Smooth muscle cell (in vitro differentiated cells): ENCODE results near the gene CGB5. TPM values are rescaled to one million over a fixed set of nuclear protein-coding genes. Genes with fewer than 3 reads are reported as not detected.

Experiments used
- DNase-seq: peaks from one replicate; lab custom pipeline; 2025; ENCODE audit not compliant: unreplicated experiment; lab: John Stamatoyannopoulos, UW
- H2AFZ ChIP-seq: fragments of 200-600 bp; sonication (generic); 2 replicates; pipeline ENCODE4 v1.6.0; 2016; ENCODE audit warnings: antibody characterized with exemption, low read depth, mild to moderate bottlenecking
- H3F3A ChIP-seq: fragments of 200-600 bp; sonication (generic); 2 replicates; pipeline ENCODE4 v1.6.0; 2017; ENCODE audit warnings: antibody characterized with exemption, low read depth
- H3K27ac ChIP-seq: fragments of 200-600 bp; sonication (generic); 2 replicates; pipeline ENCODE4 v1.5.1; 2016; ENCODE audit warnings: low read depth, mild to moderate bottlenecking
- H3K27me3 ChIP-seq: fragments of 200-600 bp; sonication (generic); 2 replicates; pipeline ENCODE4 v1.6.1; 2016; ENCODE audit warnings: low read depth, mild to moderate bottlenecking
- H3K36me3 ChIP-seq: fragments of 200-600 bp; sonication (generic); 2 replicates; pipeline ENCODE4 v1.5.1; 2016; ENCODE audit warnings: low read depth
- H3K4me1 ChIP-seq: fragments of 200-600 bp; sonication (generic); 2 replicates; pipeline ENCODE4 v1.5.1; 2016; ENCODE audit warnings: low read depth
- H3K4me2 ChIP-seq: fragments of 200-600 bp; sonication (generic); 2 replicates; pipeline ENCODE4 v1.6.0; 2016; ENCODE audit warnings: mild to moderate bottlenecking
- H3K4me3 ChIP-seq: fragments of 200-600 bp; sonication (generic); 2 replicates; pipeline ENCODE4 v1.5.1; 2016; ENCODE audit warnings: mild to moderate bottlenecking
- H3K79me2 ChIP-seq: fragments of 200-600 bp; sonication (generic); 2 replicates; pipeline ENCODE4 v1.6.0; 2016; ENCODE audit warnings: low read depth, mild to moderate bottlenecking
- H3K9ac ChIP-seq: fragments of 200-600 bp; sonication (generic); 2 replicates; pipeline ENCODE4 v1.6.0; 2016; ENCODE audit warnings: low read depth
- H3K9me3 ChIP-seq: fragments of 200-600 bp; sonication (generic); replicated peaks from 2 replicates; pipeline ENCODE4 v1.5.1; 2016; ENCODE audit warnings: low read depth
- H4K20me1 ChIP-seq: fragments of 200-600 bp; sonication (generic); 2 replicates; pipeline ENCODE4 v1.6.0; 2016; ENCODE audit warnings: low read depth
- CTCF ChIP-seq: fragments of 200-600 bp; sonication (generic); IDR thresholded peaks from 2 replicates; pipeline ENCODE4 v1.5.1; 2017; ENCODE audit warnings: borderline replicate concordance, mild to moderate bottlenecking, antibody characterized with exemption; ENCODE audit not compliant: insufficient read depth, poor library complexity, severe bottlenecking
- WGBS: methylation state at CpG from one replicate; pipeline ENCODE4 v1.1.7; 2016; ENCODE audit warnings: low lambda C conversion rate; 5-methylcytosine and 5-hydroxymethylcytosine counted together
- polyA plus RNA-seq: library from polyadenylated mRNA; unstranded; fragments of >200 nt; fragmentation: Nextera tagmentation; extraction: Ambion mirVana; gene quantifications from 2 replicates; pipeline ENCODE4 v1.2.1, GENCODE V29; 2016
- total RNA-seq: library from RNA; depleted of rRNA; stranded (reverse); fragments of >200 nt; gene quantifications from 2 replicates; pipeline ENCODE4 v1.2.3, GENCODE V29; 2014

CGB5 gene
- total and polyA plus RNA-seq, 2 experiments from 2014 or later: 2.0 TPM; not detected in 1

GRCh38 chr19:49004133-49004532 is 39.5 kb upstream of the CGB5 start:
- H3K4me1 ChIP-seq: no peaks in the 10 kb centered on the region
- WGBS: 98% methylated on average over 15 of the region's 15 CpGs
- TF ChIP-seq CTCF: no peak
- H3K36me3 ChIP-seq: no peaks in the 10 kb centered on the region
- H2AFZ ChIP-seq: no peak overlapping the region
- no peaks in the 10 kb centered on the region for H3F3A ChIP-seq
- no peak overlapping the region for H3K4me2 ChIP-seq
- H3K79me2 ChIP-seq: no peaks in the 10 kb centered on the region
- H3K9ac ChIP-seq: no peak overlapping the region
- no peaks in the 10 kb centered on the region for H3K27me3 ChIP-seq
- no peak for DNase-seq
- no peaks in the 10 kb centered on the region for H3K9me3 ChIP-seq
- peaks cover 5% of the 10 kb centered on the region for H4K20me1 ChIP-seq
- no peak overlapping the region for H3K4me3 ChIP-seq
- H3K27ac ChIP-seq: no peak overlapping the region

GRCh38 chr19:49004964-49005614 is 38.6 kb upstream of the CGB5 start:
- WGBS: 97% methylated on average over 7 of the region's 7 CpGs
- Histone ChIP-seq H3K4me2 (no peak overlapping the region), H3K4me1 (no peaks in the 10 kb centered on the region), H2AFZ (no peak overlapping the region), H3K36me3 (no peaks in the 10 kb centered on the region), H3F3A (no peaks in the 10 kb centered on the region), H3K4me3 (no peak overlapping the region), H3K27me3 (no peaks in the 10 kb centered on the region), H3K9ac (no peak overlapping the region), H3K79me2 (no peaks in the 10 kb centered on the region), H3K27ac (no peak overlapping the region), H4K20me1 (peaks cover 5% of the 10 kb centered on the region), H3K9me3 (no peaks in the 10 kb centered on the region)
- no peak for TF ChIP-seq CTCF
- no peak for DNase-seq

GRCh38 chr19:49006905-49007304 is 36.7 kb upstream of the CGB5 start:
- Histone ChIP-seq H3K27me3 (no peaks in the 10 kb centered on the region), H3K79me2 (no peaks in the 10 kb centered on the region), H2AFZ (no peak overlapping the region), H3K9ac (no peak overlapping the region), H3F3A (no peaks in the 10 kb centered on the region), H3K4me2 (no peak overlapping the region), H3K36me3 (no peaks in the 10 kb centered on the region), H3K27ac (no peak overlapping the region), H3K4me3 (no peak overlapping the region), H3K9me3 (no peaks in the 10 kb centered on the region), H4K20me1 (no peaks in the 10 kb centered on the region), H3K4me1 (no peaks in the 10 kb centered on the region)
- TF ChIP-seq CTCF: no peak
- DNase-seq: no peak
- 98% methylated on average over 22 of the region's 22 CpGs for WGBS

GRCh38 chr19:49009828-49010227 is 33.8 kb upstream of the CGB5 start:
- Histone ChIP-seq H3K79me2 (no peaks in the 10 kb centered on the region), H3K4me1 (no peaks in the 10 kb centered on the region), H3K36me3 (no peaks in the 10 kb centered on the region), H2AFZ (no peak overlapping the region), H3F3A (no peaks in the 10 kb centered on the region), H4K20me1 (no peaks in the 10 kb centered on the region), H3K27me3 (no peaks in the 10 kb centered on the region), H3K27ac (no peak overlapping the region), H3K9me3 (no peaks in the 10 kb centered on the region), H3K4me2 (no peak overlapping the region), H3K9ac (no peak overlapping the region), H3K4me3 (no peak overlapping the region)
- WGBS: 96% methylated on average over 18 of the region's 18 CpGs
- no peak for DNase-seq
- no peak for TF ChIP-seq CTCF
